ENCODE results near the gene TIMELESS.
"Not testable (repeated sequence)": the region's sequence is repeated elsewhere in the genome, so short reads cannot be mapped to it uniquely, and the experiment has no call there.

DNA sequence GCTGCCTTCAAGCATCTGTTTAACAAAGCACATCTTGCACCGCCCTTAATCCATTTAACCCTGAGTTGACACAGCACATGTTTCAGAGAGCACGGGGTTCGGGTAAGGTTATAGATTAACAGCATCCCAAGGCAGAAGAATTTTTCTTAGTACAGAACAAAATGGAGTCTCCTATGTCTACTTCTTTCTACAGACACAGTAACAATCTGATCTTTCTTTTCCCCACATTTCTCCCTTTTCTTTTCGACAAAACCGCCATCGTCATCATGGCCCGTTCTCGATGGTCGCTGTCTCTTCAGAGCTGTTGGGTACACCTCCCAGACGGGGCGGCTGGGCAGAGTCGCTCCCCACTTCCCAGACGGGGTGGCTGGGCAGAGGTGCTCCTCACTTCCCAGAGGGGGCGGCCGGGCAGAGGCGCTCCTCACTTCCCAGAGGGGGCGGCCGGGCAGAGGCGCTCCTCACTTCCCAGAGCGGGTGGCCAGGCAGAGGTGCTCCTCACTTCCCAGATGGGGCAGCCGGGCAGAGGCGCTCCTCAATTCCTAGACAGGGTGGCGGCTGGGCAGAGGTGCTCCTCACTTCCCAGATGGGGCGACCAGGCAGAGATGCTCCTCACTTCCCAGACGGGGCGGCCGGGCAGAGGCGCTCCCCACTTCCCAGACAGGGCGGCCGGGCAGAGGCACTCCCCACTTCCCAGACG, 44.3 kb upstream of the TIMELESS start:
- TF ChIP-seq, protein P1, sequence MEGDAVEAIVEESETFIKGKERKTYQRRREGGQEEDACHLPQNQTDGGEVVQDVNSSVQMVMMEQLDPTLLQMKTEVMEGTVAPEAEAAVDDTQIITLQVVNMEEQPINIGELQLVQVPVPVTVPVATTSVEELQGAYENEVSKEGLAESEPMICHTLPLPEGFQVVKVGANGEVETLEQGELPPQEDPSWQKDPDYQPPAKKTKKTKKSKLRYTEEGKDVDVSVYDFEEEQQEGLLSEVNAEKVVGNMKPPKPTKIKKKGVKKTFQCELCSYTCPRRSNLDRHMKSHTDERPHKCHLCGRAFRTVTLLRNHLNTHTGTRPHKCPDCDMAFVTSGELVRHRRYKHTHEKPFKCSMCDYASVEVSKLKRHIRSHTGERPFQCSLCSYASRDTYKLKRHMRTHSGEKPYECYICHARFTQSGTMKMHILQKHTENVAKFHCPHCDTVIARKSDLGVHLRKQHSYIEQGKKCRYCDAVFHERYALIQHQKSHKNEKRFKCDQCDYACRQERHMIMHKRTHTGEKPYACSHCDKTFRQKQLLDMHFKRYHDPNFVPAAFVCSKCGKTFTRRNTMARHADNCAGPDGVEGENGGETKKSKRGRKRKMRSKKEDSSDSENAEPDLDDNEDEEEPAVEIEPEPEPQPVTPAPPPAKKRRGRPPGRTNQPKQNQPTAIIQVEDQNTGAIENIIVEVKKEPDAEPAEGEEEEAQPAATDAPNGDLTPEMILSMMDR (IDR thresholded peaks at IDR 0.05; ENCODE audit: low read length) = not testable (repeated sequence)
- not testable (repeated sequence) for TF ChIP-seq EZH2 (optimal IDR thresholded peaks at IDR 0.05; ENCODE audit: low read depth, low read length); EZH2phosphoT487 (IDR thresholded peaks at IDR 0.05; ENCODE audit: low read length)
